H4 (cell line): ENCODE results near the gene PRSS38. TPM values are rescaled to one million over a fixed set of nuclear protein-coding genes. Genes with fewer than 3 reads are reported as not detected.

Source experiments
- DNase-seq: peaks from one replicate; pipeline ENCODE4 v3.0.0-alpha.2; 2015; ENCODE audit warnings: low spot score
- total RNA-seq: library from RNA; depleted of rRNA; stranded (reverse); fragments of >200 nt; shearing (Covaris generic); gene quantifications from 2 replicates; pipeline ENCODE4 v1.2.3, GENCODE V29; 2014

Gene PRSS38
- total RNA-seq, 1 experiment from 2014 or later, result not detected

- DNase-seq, result no peak
Measured at GRCh38 chr1:227779021-227779441, 36.4 kb upstream of the PRSS38 start.

- no peak for DNase-seq
Measured at GRCh38 chr1:227779685-227780084, 35.8 kb upstream of the PRSS38 start.

- DNase-seq, result no peak
Measured at GRCh38 chr1:227780101-227781044, 35.1 kb upstream of the PRSS38 start.

GRCh38 chr1:227781314-227781930 lies 34.1 kb upstream of the PRSS38 start:
- DNase-seq, result no peak

GRCh38 chr1:227782226-227782625 lies 33.2 kb upstream of the PRSS38 start:
- no peak for DNase-seq

GRCh38 chr1:227785094-227785804 lies 30.2 kb upstream of the PRSS38 start:
- DNase-seq, result no peak

- DNase-seq, result no peak
Measured at GRCh38 chr1:227785805-227786671, 29.4 kb upstream of the PRSS38 start.

GRCh38 chr1:227786673-227787512 lies 28.6 kb upstream of the PRSS38 start:
- DNase-seq, result no peak

- DNase-seq, result peak; percentile 77
Measured at GRCh38 chr1:227787513-227788270, 27.8 kb upstream of the PRSS38 start.

- peak; percentile 23 for DNase-seq
Measured at GRCh38 chr1:227788271-227789083, 27.0 kb upstream of the PRSS38 start.

GRCh38 chr1:227789084-227790033 lies 26.1 kb upstream of the PRSS38 start:
- DNase-seq, result peak; percentile 5

- DNase-seq, result no peak
Measured at GRCh38 chr1:227790034-227790400, 25.5 kb upstream of the PRSS38 start.

- DNase-seq, result no peak
Measured at GRCh38 chr1:227790868-227791267, 24.6 kb upstream of the PRSS38 start.

- no peak for DNase-seq
Measured at GRCh38 chr1:227791425-227792143, 23.9 kb upstream of the PRSS38 start.

GRCh38 chr1:227792216-227793078 lies 23.0 kb upstream of the PRSS38 start:
- peak; percentile 3 for DNase-seq
